ENCODE measurements around the gene PLEKHH2. TPM values are rescaled to one million over a fixed set of nuclear protein-coding genes. Genes with fewer than 3 reads are reported as not detected.

Gene PLEKHH2
- total and polyA plus RNA-seq, 2 of the 13 experiments (the other 11 are each of a cell fraction or from before 2014, with no cell fraction given) = 1.1 to 3.0 TPM

DNA sequence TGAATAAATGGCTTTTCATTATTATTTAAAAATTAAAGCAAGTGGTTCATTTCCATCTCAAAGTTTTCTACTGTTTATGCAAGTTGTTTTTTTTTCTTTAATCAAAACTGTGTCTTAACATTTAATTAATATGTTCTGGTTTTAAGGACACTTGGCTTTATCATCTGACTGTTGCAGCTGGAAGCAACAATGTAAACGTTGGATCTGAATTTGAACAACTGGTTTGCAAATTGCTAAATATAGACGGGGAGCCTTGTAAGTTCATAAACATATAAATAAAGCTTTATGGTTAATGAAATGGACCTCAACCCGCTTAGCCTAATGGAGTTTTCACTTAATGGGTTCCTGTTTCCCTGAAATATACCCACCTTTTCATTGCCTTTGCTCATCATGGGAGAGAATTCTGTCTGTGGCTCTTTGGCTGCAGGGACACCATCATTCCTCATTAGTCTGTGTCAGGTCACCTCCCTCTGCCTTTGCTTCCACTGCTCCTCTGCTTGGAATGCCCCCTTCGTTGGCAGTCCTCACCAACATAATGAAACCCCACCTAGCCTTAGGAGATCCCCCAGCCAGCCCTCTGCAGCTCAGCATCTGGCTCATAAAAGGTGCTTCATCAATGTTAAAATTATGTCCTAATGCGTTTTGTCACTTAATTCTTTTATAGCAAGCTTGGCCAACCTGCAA is 92.6 kb downstream of the PLEKHH2 start:
- ChIA-PET CTCF (ENCODE audit: low intra/inter-chr PET ratio, low total read pairs) (no interaction called here), POLR2A (no interaction called here)

DNA sequence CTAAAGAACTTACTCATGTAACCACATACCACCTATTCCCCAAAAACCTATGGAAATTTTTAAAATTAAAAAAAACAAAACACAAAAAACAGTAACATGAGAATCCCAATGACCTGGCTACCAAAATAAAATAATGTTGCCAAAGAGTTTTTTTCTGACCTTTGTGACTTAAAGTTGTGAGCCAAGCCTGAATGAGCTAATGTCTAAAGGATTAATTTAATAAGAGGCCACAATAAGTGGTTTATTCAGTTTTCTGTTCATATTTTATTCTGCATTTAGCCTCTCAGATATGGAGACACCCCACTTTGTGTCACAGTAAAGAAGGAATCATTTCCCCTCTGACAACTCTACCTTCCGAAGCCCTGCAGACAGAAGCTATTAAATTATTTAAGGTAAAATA is 94.2 kb downstream of the PLEKHH2 start:
- ChIA-PET CTCF (ENCODE audit: low intra/inter-chr PET ratio, low total read pairs) (no interaction called here), POLR2A (no interaction called here)
- no peak overlapping the region for H3K4me2 ChIP-seq (ENCODE audit: low read depth, low read length)
- H3K9ac ChIP-seq (ENCODE audit: insufficient read depth, low read depth, low read length) = no peak overlapping the region
- no peaks in the 10 kb centered on the region for H3K27me3 ChIP-seq (ENCODE audit: control insufficient read depth in 1 of 2, insufficient read depth in 2 of 2, low read length in 2 of 2)
- ATAC-seq = no peak
- FAIRE-seq = no peak
- no peak overlapping the region for H3K27ac ChIP-seq (ENCODE audit: extremely low read length, insufficient read depth, low read length)
- intact Hi-C loops (cut with micrococcal nuclease; ENCODE audit: unreplicated experiment) = no loop called here
- no peak overlapping the region for H2AFZ ChIP-seq (ENCODE audit: low read length)
- in situ Hi-C loops (cut with HindIII; ENCODE audit: extremely low pct_ligation_motif_present, low pct_unique_long_range_greater_than_20kb) = no loop called here
- DNase-seq (ENCODE audit: low spot score) = no peak
- no peaks in the 10 kb centered on the region for H3K9me3 ChIP-seq (ENCODE audit: low read length)
- H3K4me1 ChIP-seq (ENCODE audit: insufficient read depth, low read length) = peaks cover 1% of the 10 kb centered on the region; the same call in 1 of the 2 replicates
- no peak overlapping the region for H3K4me3 ChIP-seq (replicated peaks in 1 of 3; ENCODE audit: insufficient read depth in 1 of 3, low read depth in 2 of 3, low read length in 3 of 3)
- H3K36me3 ChIP-seq (replicated peaks in 1 of 2; ENCODE audit: control insufficient read depth in 1 of 2, insufficient read depth in 2 of 2, low read length in 2 of 2) = no peaks in the 10 kb centered on the region
- WGBS (ENCODE audit: low lambda C conversion rate) = 94% methylated on average over 1 of the region's 1 CpG
- no peak for TF ChIP-seq KDM4B (CRISPR knock-in tag; IDR thresholded peaks at IDR 0.05)
- no peak for TF ChIP-seq SNRNP70 (IDR thresholded peaks at IDR 0.05; ENCODE audit: low read depth, low read length)
- TF ChIP-seq KLF9 (CRISPR knock-in tag; IDR thresholded peaks at IDR 0.05; ENCODE audit: low read depth) = no peak
- TF ChIP-seq TEAD2 (CRISPR knock-in tag; IDR thresholded peaks at IDR 0.05) = no peak
- TF ChIP-seq, protein P1, sequence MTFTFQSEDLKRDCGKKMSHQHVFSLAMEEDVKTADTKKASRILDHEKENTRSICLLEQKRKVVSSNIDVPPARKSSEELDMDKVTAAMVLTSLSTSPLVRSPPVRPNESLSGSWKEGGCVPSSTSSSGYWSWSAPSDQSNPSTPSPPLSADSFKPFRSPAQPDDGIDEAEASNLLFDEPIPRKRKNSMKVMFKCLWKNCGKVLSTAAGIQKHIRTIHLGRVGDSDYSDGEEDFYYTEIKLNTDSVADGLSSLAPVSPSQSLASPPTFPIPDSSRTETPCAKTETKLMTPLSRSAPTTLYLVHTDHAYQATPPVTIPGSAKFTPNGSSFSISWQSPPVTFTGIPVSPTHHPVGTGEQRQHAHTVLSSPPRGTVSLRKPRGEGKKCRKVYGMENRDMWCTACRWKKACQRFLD (CRISPR knock-in tag; IDR thresholded peaks at IDR 0.05; ENCODE audit: borderline replicate concordance) = no peak
- TF ChIP-seq STAT5B (CRISPR knock-in tag; IDR thresholded peaks at IDR 0.05) = no peak
- no peak for TF ChIP-seq ARNT2 (CRISPR knock-in tag; IDR thresholded peaks at IDR 0.05; ENCODE audit: low read depth)
- no peak for TF ChIP-seq MIER3 (CRISPR knock-in tag; IDR thresholded peaks at IDR 0.05; ENCODE audit: borderline replicate concordance)
- no peak for TF ChIP-seq NR2F1 (CRISPR knock-in tag; IDR thresholded peaks at IDR 0.05)
- no peak for TF ChIP-seq PHF8 (CRISPR knock-in tag; IDR thresholded peaks at IDR 0.05)
- BruUV-seq (replicated peaks) = no TSS peak
- H3K79me2 ChIP-seq (ENCODE audit: insufficient read depth, low read length) = no peaks in the 10 kb centered on the region
- H4K20me1 ChIP-seq (ENCODE audit: insufficient read depth, low read length) = no peaks in the 10 kb centered on the region

More for the DNA sequence above, 92.6 kb downstream of the PLEKHH2 start:
- no peaks in the 10 kb centered on the region for H3K36me3 ChIP-seq (replicated peaks in 1 of 2; ENCODE audit: control insufficient read depth in 1 of 2, insufficient read depth in 2 of 2, low read length in 2 of 2)
- no peaks in the 10 kb centered on the region for H3K79me2 ChIP-seq (ENCODE audit: insufficient read depth, low read length)
- in situ Hi-C loops (cut with HindIII; ENCODE audit: extremely low pct_ligation_motif_present, low pct_unique_long_range_greater_than_20kb) (no loop called here), intact Hi-C loops (cut with micrococcal nuclease; ENCODE audit: unreplicated experiment) (no loop called here)
- no peak for ATAC-seq
- H4K20me1 ChIP-seq (ENCODE audit: insufficient read depth, low read length) = no peaks in the 10 kb centered on the region
- H3K4me3 ChIP-seq (replicated peaks in 1 of 3; ENCODE audit: insufficient read depth in 1 of 3, low read depth in 2 of 3, low read length in 3 of 3) = no peak overlapping the region
- no peak overlapping the region for H3K27ac ChIP-seq (ENCODE audit: extremely low read length, insufficient read depth, low read length)
- 64% methylated on average over 5 of the region's 5 CpGs for WGBS (ENCODE audit: low lambda C conversion rate)
- no peak overlapping the region for H2AFZ ChIP-seq (ENCODE audit: low read length)
- no peak for FAIRE-seq
- no peaks in the 10 kb centered on the region for H3K9me3 ChIP-seq (ENCODE audit: low read length)
- H3K4me1 ChIP-seq (ENCODE audit: insufficient read depth, low read length) = peaks cover 17% of the 10 kb centered on the region; the same call in 1 of the 2 replicates
- no peak overlapping the region for H3K9ac ChIP-seq (ENCODE audit: insufficient read depth, low read depth, low read length)
- no peaks in the 10 kb centered on the region for H3K27me3 ChIP-seq (ENCODE audit: control insufficient read depth in 1 of 2, insufficient read depth in 2 of 2, low read length in 2 of 2)
- no TSS peak for BruUV-seq (replicated peaks)
- DNase-seq (ENCODE audit: low spot score) = no peak
- no peak overlapping the region for H3K4me2 ChIP-seq (ENCODE audit: low read depth, low read length)
- TF ChIP-seq, protein P2, sequence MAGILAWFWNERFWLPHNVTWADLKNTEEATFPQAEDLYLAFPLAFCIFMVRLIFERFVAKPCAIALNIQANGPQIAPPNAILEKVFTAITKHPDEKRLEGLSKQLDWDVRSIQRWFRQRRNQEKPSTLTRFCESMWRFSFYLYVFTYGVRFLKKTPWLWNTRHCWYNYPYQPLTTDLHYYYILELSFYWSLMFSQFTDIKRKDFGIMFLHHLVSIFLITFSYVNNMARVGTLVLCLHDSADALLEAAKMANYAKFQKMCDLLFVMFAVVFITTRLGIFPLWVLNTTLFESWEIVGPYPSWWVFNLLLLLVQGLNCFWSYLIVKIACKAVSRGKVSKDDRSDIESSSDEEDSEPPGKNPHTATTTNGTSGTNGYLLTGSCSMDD (CRISPR knock-in tag; IDR thresholded peaks at IDR 0.05) = no peak
- TF ChIP-seq TBX3 (IDR thresholded peaks at IDR 0.05; ENCODE audit: borderline replicate concordance) (no peak), HOXA3 (CRISPR knock-in tag; IDR thresholded peaks at IDR 0.05) (no peak), NFIB (CRISPR knock-in tag; IDR thresholded peaks at IDR 0.05; ENCODE audit: borderline replicate concordance) (no peak)
